Left renal pelvis (tissue), 4 donors: ENCODE measurements around the gene POMZP3. TPM values are rescaled to one million over a fixed set of nuclear protein-coding genes. Genes with fewer than 3 reads are reported as not detected.
"Not testable (repeated sequence)": the region's sequence is repeated elsewhere in the genome, so short reads cannot be mapped to it uniquely, and the experiment has no call there.

Experiments
- DNase-seq, 4 donors: peaks; one replicate each; pipeline ENCODE4 v3.0.0-alpha.2; 2013; ENCODE audit warnings: low read depth in 4 of 4, low spot score in 3 of 4
- polyA plus RNA-seq, 4 donors: library from polyadenylated mRNA; unstranded; fragments of 120-200 nt; gene quantifications; one replicate each; pipeline ENCODE4 v1.2.1, GENCODE V29; 2013; ENCODE audit not compliant: insufficient read length in 4 of 4

Gene POMZP3
- polyA plus RNA-seq, 4 donors: 11.0 to 20.3 (median 15.6) TPM

GRCh38 chr7:76591033-76591432 is 36.0 kb downstream of the POMZP3 start:
- not testable (repeated sequence) for DNase-seq

GRCh38 chr7:76588586-76588985 is 38.5 kb downstream of the POMZP3 start:
- not testable (repeated sequence) for DNase-seq

- not testable (repeated sequence) for DNase-seq
Measured at GRCh38 chr7:76586585-76587315, 40.3 kb downstream of the POMZP3 start.

GRCh38 chr7:76583636-76584281 is 43.3 kb downstream of the POMZP3 start:
- not testable (repeated sequence) for DNase-seq

- DNase-seq: not testable (repeated sequence)
Measured at GRCh38 chr7:76582848-76583631, 44.0 kb downstream of the POMZP3 start.

- DNase-seq: not testable (repeated sequence)
Measured at GRCh38 chr7:76575919-76576655, 51.0 kb downstream of the POMZP3 start.

GRCh38 chr7:76575431-76575830 is 51.6 kb downstream of the POMZP3 start:
- not testable (repeated sequence) for DNase-seq

GRCh38 chr7:76572296-76572695 is 54.8 kb downstream of the POMZP3 start:
- not testable (repeated sequence) for DNase-seq

GRCh38 chr7:76570324-76570775 is 56.7 kb downstream of the POMZP3 start:
- not testable (repeated sequence) for DNase-seq

- DNase-seq: not testable (repeated sequence)
Measured at GRCh38 chr7:76568742-76569141, 58.3 kb downstream of the POMZP3 start.

- not testable (repeated sequence) for DNase-seq
Measured at GRCh38 chr7:76567753-76568152, 59.3 kb downstream of the POMZP3 start.

GRCh38 chr7:76567311-76567710 is 59.8 kb downstream of the POMZP3 start:
- DNase-seq: not testable (repeated sequence)

- DNase-seq: not testable (repeated sequence)
Measured at GRCh38 chr7:76565001-76565400, 62.1 kb downstream of the POMZP3 start.

GRCh38 chr7:76561342-76561741 is 65.7 kb downstream of the POMZP3 start:
- DNase-seq: not testable (repeated sequence)

- DNase-seq: not testable (repeated sequence)
Measured at GRCh38 chr7:76560157-76560556, 66.9 kb downstream of the POMZP3 start.

Other genes starting within 250 kb of the POMZP3 start
- 1 to 10 TPM; 2.6 to 6.3 (median 3.8) TPM for gene SSC4D, start 217.6 kb downstream of the POMZP3 start, polyA plus RNA-seq
- gene ZP3, start 202.3 kb downstream of the POMZP3 start, polyA plus RNA-seq: 1 to 10 TPM in 3 of 4 donors, under 1 TPM in 1; 0.85 to 8.8 (median 2.6) TPM
- 10 to 100 TPM in 1 of 4 donors, 1 to 10 TPM in 3; 6.2 to 11.4 (median 8.4) TPM for gene DTX2, start 165.6 kb downstream of the POMZP3 start, polyA plus RNA-seq
- gene UPK3B, start 116.7 kb downstream of the POMZP3 start, polyA plus RNA-seq: 1 to 10 TPM; 1.3 to 4.7 (median 3.5) TPM
- 1 to 10 TPM in 3 of 4 donors, under 1 TPM in 1; 0.97 to 3.7 (median 1.8) TPM for gene SPDYE16, start 84.0 kb downstream of the POMZP3 start, polyA plus RNA-seq